CD14-positive monocyte (primary cell): ENCODE data around the gene TSPAN31. TPM values are rescaled to one million over a fixed set of nuclear protein-coding genes. Genes with fewer than 3 reads are reported as not detected.

ENCODE experiments used
- DNase-seq, 3 donors: peaks; one replicate each; pipeline ENCODE4 v3.0.0-alpha.2; 2011 to 2022
- H2AFZ ChIP-seq: 2 replicates; pipeline ENCODE4 v1.6.0; 2012; ENCODE audit warnings: mild to moderate bottlenecking, low read depth, low read length, inconsistent platforms; ENCODE audit not compliant: insufficient read depth, poor library complexity, severe bottlenecking
- H3K27ac ChIP-seq, 2 donors: 1 replicate in 1 of 2; 2 replicates in 1 of 2; pipeline ENCODE4 v1.5.1; 2012 to 2013; ENCODE audit warnings: low read length in 2 of 2, control low read depth in 1 of 2, inconsistent platforms in 1 of 2, low read depth in 1 of 2, mild to moderate bottlenecking in 1 of 2
- H3K27me3 ChIP-seq, 2 donors: one replicate each; pipeline versions ENCODE4 v1.6.0 to v1.6.1; 2011 to 2013; ENCODE audit warnings: low read length in 2 of 2; ENCODE audit not compliant: control insufficient read depth in 2 of 2, insufficient read depth in 2 of 2
- H3K36me3 ChIP-seq, 2 donors: replicated peaks in 1 of 2; 1 replicate in 1 of 2; 2 replicates in 1 of 2; pipeline versions ENCODE4 v1.5.1 to v1.6.1; 2012 to 2013; ENCODE audit warnings: low read length in 2 of 2, control low read depth in 1 of 2, inconsistent platforms in 1 of 2, mild to moderate bottlenecking in 1 of 2; ENCODE audit not compliant: insufficient read depth in 2 of 2, control insufficient read depth in 1 of 2
- H3K4me1 ChIP-seq, 2 donors: 1 replicate in 1 of 2; 2 replicates in 1 of 2; pipeline versions ENCODE4 v1.5.1 to v1.6.1; 2012 to 2013; ENCODE audit warnings: low read length in 2 of 2, control low read depth in 1 of 2, inconsistent platforms in 1 of 2, mild to moderate bottlenecking in 1 of 2, moderate library complexity in 1 of 2; ENCODE audit not compliant: insufficient read depth in 2 of 2, control insufficient read depth in 1 of 2
- H3K4me2 ChIP-seq: replicated peaks from 2 replicates; pipeline ENCODE3; 2012; ENCODE audit warnings: low read length, moderate library complexity, mild to moderate bottlenecking; ENCODE audit not compliant: poor library complexity, severe bottlenecking; ENCODE audit errors: extremely low read depth
- H3K4me3 ChIP-seq, 3 experiments: fragments of 200-600 bp in 1 of 3; sonication (generic) in 1 of 3; replicated peaks in 1 of 3; 1 replicate in 2 of 3; 2 replicates in 1 of 3; pipeline ENCODE4 v1.5.1; 2011 to 2013; ENCODE audit warnings: low read length in 3 of 3, mild to moderate bottlenecking in 3 of 3, control low read depth in 2 of 3, low read depth in 2 of 3, inconsistent platforms in 1 of 3, moderate library complexity in 1 of 3
- H3K79me2 ChIP-seq: 2 replicates; pipeline ENCODE4 v1.6.0; 2012; ENCODE audit warnings: mild to moderate bottlenecking, control low read depth, inconsistent platforms, low read length, moderate library complexity; ENCODE audit not compliant: insufficient read depth
- H3K9ac ChIP-seq: 2 replicates; pipeline ENCODE4 v1.6.0; 2017; ENCODE audit warnings: low read length, mild to moderate bottlenecking; ENCODE audit not compliant: insufficient read depth, poor library complexity, severe bottlenecking
- H3K9me3 ChIP-seq, 2 donors: replicated peaks in 1 of 2; 1 replicate in 1 of 2; 2 replicates in 1 of 2; pipeline versions ENCODE4 v1.5.1 to v1.6.1; 2012 to 2013; ENCODE audit warnings: low read length in 2 of 2, control low read depth in 1 of 2; ENCODE audit not compliant: control insufficient read depth in 1 of 2, insufficient read depth in 1 of 2
- H4K20me1 ChIP-seq: 2 replicates; pipeline ENCODE4 v1.6.0; 2012; ENCODE audit warnings: mild to moderate bottlenecking, low read length, control low read depth, moderate library complexity; ENCODE audit not compliant: insufficient read depth
- H3K27ac Mint-ChIP-seq, 7 donors: one replicate each; pipeline ENCODE4 v1.8.0; 2020; ENCODE audit warnings: mild to moderate bottlenecking in 7 of 7, mixed read lengths in 7 of 7, moderate library complexity in 6 of 7, inconsistent platforms in 2 of 7
- H3K27me3 Mint-ChIP-seq, 3 donors: one replicate each; pipeline ENCODE4 v1.8.0; 2021 to 2022; ENCODE audit warnings: low read depth in 3 of 3, mild to moderate bottlenecking in 3 of 3, mixed read lengths in 3 of 3, moderate library complexity in 3 of 3, inconsistent platforms in 1 of 3
- H3K36me3 Mint-ChIP-seq, 2 donors: one replicate each; pipeline ENCODE4 v1.8.0; 2020; ENCODE audit warnings: mixed read lengths in 2 of 2, inconsistent platforms in 1 of 2, mild to moderate bottlenecking in 1 of 2
- H3K4me1 Mint-ChIP-seq: one replicate; pipeline ENCODE4 v1.8.0; 2020; ENCODE audit warnings: mild to moderate bottlenecking, mixed read lengths
- H3K4me3 Mint-ChIP-seq, 2 donors: one replicate each; pipeline ENCODE4 v1.8.0; 2020; ENCODE audit warnings: mild to moderate bottlenecking in 2 of 2, mixed read lengths in 2 of 2, moderate library complexity in 1 of 2
- H3K9me3 Mint-ChIP-seq, 7 donors: one replicate each; pipeline ENCODE4 v1.8.0; 2020 to 2022; ENCODE audit warnings: mixed read lengths in 7 of 7, mild to moderate bottlenecking in 6 of 7, moderate library complexity in 6 of 7, inconsistent platforms in 2 of 7
- WGBS: methylation state at CpG from one replicate; pipeline ENCODE4 v1.1.5; 2013; ENCODE audit warnings: missing lambda C conversion rate; ENCODE audit not compliant: insufficient coverage; 5-methylcytosine and 5-hydroxymethylcytosine counted together
- intact Hi-C, 2 donors: fragments of 100-400 bp; cut with micrococcal nuclease; formaldehyde crosslinking; loops; one replicate each; pipeline versions ENCODE4 v1.15.0 to v1.15.1; 2023
- polyA plus RNA-seq, 3 donors: library from polyadenylated mRNA; depleted of rRNA in 1 of 3; unstranded in 2 of 3; stranded (reverse) in 1 of 3; fragments of 300-500 nt in 2 of 3; fragments of >200 nt in 1 of 3; fragmentation: Illumina TruSeq in 2 of 3; gene quantifications; 1 replicate in 2 of 3; 2 replicates in 1 of 3; pipeline ENCODE4 v1.2.3, GENCODE V29; 2012 to 2021
- TF ChIP-seq, protein P1 (sequence below): fragments of 200-600 bp; IDR thresholded peaks from one replicate; pipeline ENCODE4 v1.8.0; 2022; ENCODE audit warnings: antibody characterized with exemption, mild to moderate bottlenecking

The TSPAN31 gene
- polyA plus RNA-seq, 3 donors = 20.6 to 48.1 (median 43.0) TPM

DNA sequence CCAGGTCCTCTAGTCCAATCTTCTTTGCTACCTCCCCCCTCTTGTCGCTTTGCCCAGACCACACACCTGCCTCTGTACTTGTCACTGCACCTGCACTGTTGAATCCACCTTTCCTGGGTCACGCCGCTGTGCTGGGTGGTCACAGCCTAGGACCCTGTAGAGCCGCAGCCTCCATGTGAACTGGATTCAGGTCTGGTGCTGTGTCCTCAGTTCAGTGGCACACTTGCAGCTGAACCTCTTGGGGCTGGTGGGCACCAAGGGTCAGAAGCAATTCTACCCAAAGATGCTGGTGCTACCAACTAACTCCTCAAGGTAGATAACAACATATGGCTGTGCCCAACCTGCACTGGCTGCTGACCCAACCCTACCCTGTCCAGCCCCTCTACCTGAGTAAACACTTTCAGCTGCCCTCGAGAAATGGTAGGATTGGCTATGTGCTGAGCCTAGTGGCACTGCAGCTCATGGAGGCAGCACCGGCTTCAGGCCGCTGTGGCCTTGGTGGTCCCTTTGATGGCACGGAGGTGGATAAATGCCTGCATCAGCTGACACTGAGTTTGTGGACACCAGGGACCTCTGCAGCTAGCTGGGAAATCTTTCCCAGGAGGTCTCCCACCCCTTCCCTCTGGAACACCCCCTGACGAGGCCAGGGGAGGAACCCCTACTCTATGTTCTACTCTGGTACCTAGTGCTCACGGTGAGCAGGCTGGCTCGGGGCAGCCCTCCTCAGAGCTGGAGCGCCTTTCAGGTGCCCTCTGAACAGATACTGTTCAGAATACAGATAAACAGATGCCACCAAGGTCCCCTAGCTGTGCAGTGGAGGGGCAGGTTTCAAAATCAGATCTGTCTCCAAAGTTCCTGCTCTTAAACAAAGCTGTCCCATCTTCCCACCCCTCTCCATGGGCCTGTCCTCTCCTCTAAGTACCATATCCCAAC is 20.6 kb upstream of the TSPAN31 start:
- Mint-ChIP-seq H3K4me3 (no peak overlapping the region), H3K27ac (peak overlapping the region in 4 of 7 donors; percentile 6 to 68 (median 22)), H3K4me1 (peaks cover 3% of the 10 kb centered on the region), H3K27me3 (peaks cover 0 to 2% (median 1%) of the 10 kb centered on the region in 3 donors), H3K9me3 (peaks cover 0 to 15% (median 11%) of the 10 kb centered on the region in 7 donors), H3K36me3 (peaks cover 46 to 59% of the 10 kb centered on the region in 2 donors)
- 95% methylated on average over 7 of the region's 12 CpGs for WGBS
- DNase-seq = no peak
- Histone ChIP-seq H4K20me1 (peaks cover 6% of the 10 kb centered on the region), H3K9ac (no peak overlapping the region), H3K36me3 (peaks cover 46 to 56% of the 10 kb centered on the region in 2 donors), H3K4me1 (no peaks in the 10 kb centered on the region), H3K27ac (no peak overlapping the region), H3K4me2 (no peak overlapping the region), H3K4me3 (no peak overlapping the region), H2AFZ (no peak overlapping the region), H3K79me2 (no peaks in the 10 kb centered on the region), H3K27me3 (no peaks in the 10 kb centered on the region), H3K9me3 (peaks cover 0 to 14% of the 10 kb centered on the region in 2 donors)
- intact Hi-C loops = no loop called here
- TF ChIP-seq, protein P1, sequence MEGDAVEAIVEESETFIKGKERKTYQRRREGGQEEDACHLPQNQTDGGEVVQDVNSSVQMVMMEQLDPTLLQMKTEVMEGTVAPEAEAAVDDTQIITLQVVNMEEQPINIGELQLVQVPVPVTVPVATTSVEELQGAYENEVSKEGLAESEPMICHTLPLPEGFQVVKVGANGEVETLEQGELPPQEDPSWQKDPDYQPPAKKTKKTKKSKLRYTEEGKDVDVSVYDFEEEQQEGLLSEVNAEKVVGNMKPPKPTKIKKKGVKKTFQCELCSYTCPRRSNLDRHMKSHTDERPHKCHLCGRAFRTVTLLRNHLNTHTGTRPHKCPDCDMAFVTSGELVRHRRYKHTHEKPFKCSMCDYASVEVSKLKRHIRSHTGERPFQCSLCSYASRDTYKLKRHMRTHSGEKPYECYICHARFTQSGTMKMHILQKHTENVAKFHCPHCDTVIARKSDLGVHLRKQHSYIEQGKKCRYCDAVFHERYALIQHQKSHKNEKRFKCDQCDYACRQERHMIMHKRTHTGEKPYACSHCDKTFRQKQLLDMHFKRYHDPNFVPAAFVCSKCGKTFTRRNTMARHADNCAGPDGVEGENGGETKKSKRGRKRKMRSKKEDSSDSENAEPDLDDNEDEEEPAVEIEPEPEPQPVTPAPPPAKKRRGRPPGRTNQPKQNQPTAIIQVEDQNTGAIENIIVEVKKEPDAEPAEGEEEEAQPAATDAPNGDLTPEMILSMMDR = no peak

- Histone ChIP-seq H4K20me1 (peaks cover 6% of the 10 kb centered on the region), H3K9ac (no peak overlapping the region), H3K27me3 (no peaks in the 10 kb centered on the region), H3K36me3 (peaks cover 45 to 55% of the 10 kb centered on the region in 2 donors), H3K9me3 (peaks cover 0 to 14% of the 10 kb centered on the region in 2 donors), H3K79me2 (no peaks in the 10 kb centered on the region), H3K4me2 (no peak overlapping the region), H2AFZ (no peak overlapping the region), H3K4me3 (no peak overlapping the region), H3K4me1 (no peaks in the 10 kb centered on the region), H3K27ac (no peak overlapping the region)
- peaks cover 40 to 57% of the 10 kb centered on the region in 2 donors for H3K36me3 Mint-ChIP-seq
- intact Hi-C loops = no loop called here
- H3K4me1 Mint-ChIP-seq = peaks cover 3% of the 10 kb centered on the region
- peaks cover 0 to 15% (median 12%) of the 10 kb centered on the region in 7 donors for H3K9me3 Mint-ChIP-seq
- H3K4me3 Mint-ChIP-seq = no peak overlapping the region
- no peak for DNase-seq
- peak overlapping the region in 3 of 7 donors; percentile 6 to 68 (median 37) for H3K27ac Mint-ChIP-seq
- TF ChIP-seq, protein P1 = no peak
- H3K27me3 Mint-ChIP-seq = peaks cover 0 to 2% (median 1%) of the 10 kb centered on the region in 3 donors
- 100% methylated on average over 1 of the region's 11 CpGs for WGBS
Observed at GRCh38 chr12:57724936-57725740, 19.7 kb upstream of the TSPAN31 start.
